Activated CD4-positive, alpha-beta T cell treated with anti-CD3 and anti-CD28 coated beads, Interleukin-2, Interleukin-6, amounts not matched to agents 100 ng/mL and 50 ng/mL, durations not matched to agents 16 hours and 8 hours (primary cell): Measurements from ENCODE around the gene CDH13.

Source experiments
- DNase-seq: peaks from one replicate; pipeline ENCODE4 v3.0.0-alpha.2; 2020

CDH13 gene

GRCh38 chr16:82699711-82700495 is 73.1 kb downstream of the CDH13 start:
- no peak for DNase-seq

GRCh38 chr16:82700541-82701235 is 73.9 kb downstream of the CDH13 start:
- peak; percentile 53 for DNase-seq

- DNase-seq: no peak
These were observed 74.7 kb downstream of the CDH13 start for GRCh38 chr16:82701442-82701955.

- DNase-seq: no peak
These were observed 76.4 kb downstream of the CDH13 start for GRCh38 chr16:82703161-82703560.

GRCh38 chr16:82703871-82704768 is 77.4 kb downstream of the CDH13 start:
- DNase-seq: no peak

GRCh38 chr16:82709987-82710386 is 83.2 kb downstream of the CDH13 start:
- no peak for DNase-seq

- no peak for DNase-seq
These were observed 87.0 kb downstream of the CDH13 start for GRCh38 chr16:82713778-82714177.

GRCh38 chr16:82715160-82715559 is 88.4 kb downstream of the CDH13 start:
- DNase-seq: no peak

GRCh38 chr16:82715833-82716232 is 89.1 kb downstream of the CDH13 start:
- no peak for DNase-seq

GRCh38 chr16:82716361-82716855 is 89.6 kb downstream of the CDH13 start:
- DNase-seq: no peak

- no peak for DNase-seq
These were observed 93.6 kb downstream of the CDH13 start for GRCh38 chr16:82720414-82720813.

- DNase-seq: no peak
These were observed 99.5 kb downstream of the CDH13 start for GRCh38 chr16:82726306-82726705.

- DNase-seq: peak; percentile 32
These were observed 102.1 kb downstream of the CDH13 start for GRCh38 chr16:82728901-82729300.

- DNase-seq: no peak
These were observed 104.1 kb downstream of the CDH13 start for GRCh38 chr16:82730901-82731300.

GRCh38 chr16:82732461-82732860 is 105.7 kb downstream of the CDH13 start:
- DNase-seq: no peak

- DNase-seq: peak; percentile 18
These were observed 108.4 kb downstream of the CDH13 start for GRCh38 chr16:82735186-82735585.

GRCh38 chr16:82735673-82736091 is 108.9 kb downstream of the CDH13 start:
- DNase-seq: no peak

GRCh38 chr16:82736224-82736623 is 109.5 kb downstream of the CDH13 start:
- no peak for DNase-seq

- no peak for DNase-seq
These were observed 111.9 kb downstream of the CDH13 start for GRCh38 chr16:82738699-82739098.

- DNase-seq: no peak
These were observed 114.4 kb downstream of the CDH13 start for GRCh38 chr16:82741073-82741615.

- DNase-seq: no peak
These were observed 118.2 kb downstream of the CDH13 start for GRCh38 chr16:82744958-82745357.

- no peak for DNase-seq
These were observed 121.3 kb downstream of the CDH13 start for GRCh38 chr16:82748026-82748425.

GRCh38 chr16:82750068-82750467 is 123.3 kb downstream of the CDH13 start:
- DNase-seq: no peak
